ENCODE measurements around the gene MOGAT3.

MOGAT3 gene

GRCh38 chr7:101233907-101234547, 33.2 kb upstream of the MOGAT3 start:
- no peak for DNase-seq (ENCODE audit: low read depth)

- no peak for DNase-seq (ENCODE audit: low read depth)
These were observed 31.5 kb upstream of the MOGAT3 start for GRCh38 chr7:101232141-101232850.

GRCh38 chr7:101231644-101232043, 30.8 kb upstream of the MOGAT3 start:
- DNase-seq (ENCODE audit: low read depth): no peak

GRCh38 chr7:101226721-101227120, 25.9 kb upstream of the MOGAT3 start:
- DNase-seq (ENCODE audit: low read depth): no peak

GRCh38 chr7:101225650-101226049, 24.8 kb upstream of the MOGAT3 start:
- DNase-seq (ENCODE audit: low read depth): no peak

- no peak for DNase-seq (ENCODE audit: low read depth)
These were observed 22.7 kb upstream of the MOGAT3 start for GRCh38 chr7:101223528-101223927.

GRCh38 chr7:101222275-101222830, 21.5 kb upstream of the MOGAT3 start:
- no peak for DNase-seq (ENCODE audit: low read depth)

GRCh38 chr7:101220295-101220694, 19.5 kb upstream of the MOGAT3 start:
- no peak for DNase-seq (ENCODE audit: low read depth)

GRCh38 chr7:101218236-101219125, 17.6 kb upstream of the MOGAT3 start:
- DNase-seq (ENCODE audit: low read depth): no peak

- DNase-seq (ENCODE audit: low read depth): peak; percentile 90
These were observed 16.8 kb upstream of the MOGAT3 start, which contains the start of the genes PLOD3 and ZNHIT1 for GRCh38 chr7:101217388-101218235. TSS of gene PLOD3 (minus strand) at chr7:101217581. CDS start at chr7:101217274, 307 bp downstream. TSS of gene ZNHIT1 (plus strand) at chr7:101218165. CDS start at chr7:101218196, 31 bp downstream.

GRCh38 chr7:101216860-101217387, 16.1 kb upstream of the MOGAT3 start:
- DNase-seq (ENCODE audit: low read depth): no peak

GRCh38 chr7:101216001-101216859, 15.4 kb upstream of the MOGAT3 start:
- no peak for DNase-seq (ENCODE audit: low read depth)

GRCh38 chr7:101212014-101212413, 11.2 kb upstream of the MOGAT3 start:
- DNase-seq (ENCODE audit: low read depth): no peak

GRCh38 chr7:101211501-101211900, 10.7 kb upstream of the MOGAT3 start:
- DNase-seq (ENCODE audit: low read depth): no peak

GRCh38 chr7:101210143-101210542, 9.3 kb upstream of the MOGAT3 start:
- no peak for DNase-seq (ENCODE audit: low read depth)

- no peak for DNase-seq (ENCODE audit: low read depth)
These were observed 8.0 kb upstream of the MOGAT3 start for GRCh38 chr7:101208794-101209193.

GRCh38 chr7:101207459-101207858, 6.6 kb upstream of the MOGAT3 start:
- no peak for DNase-seq (ENCODE audit: low read depth)

GRCh38 chr7:101206665-101207042, 5.8 kb upstream of the MOGAT3 start:
- no peak for DNase-seq (ENCODE audit: low read depth)

GRCh38 chr7:101205901-101206664, 5.2 kb upstream of the MOGAT3 start:
- DNase-seq (ENCODE audit: low read depth): no peak
